HG03439 (cell line): ENCODE data around the gene GLIS2.
"Not testable (repeated sequence)": the region's sequence is repeated elsewhere in the genome, so short reads cannot be mapped to it uniquely, and the experiment has no call there.

Experiments used
- ATAC-seq: cut with Tn5 transposase; IDR thresholded peaks from one replicate; pipeline ENCODE4 v1.9.1; 2021; ENCODE audit warnings: mild to moderate bottlenecking, moderate library complexity; ENCODE audit not compliant: unreplicated experiment

GLIS2 gene

DNA sequence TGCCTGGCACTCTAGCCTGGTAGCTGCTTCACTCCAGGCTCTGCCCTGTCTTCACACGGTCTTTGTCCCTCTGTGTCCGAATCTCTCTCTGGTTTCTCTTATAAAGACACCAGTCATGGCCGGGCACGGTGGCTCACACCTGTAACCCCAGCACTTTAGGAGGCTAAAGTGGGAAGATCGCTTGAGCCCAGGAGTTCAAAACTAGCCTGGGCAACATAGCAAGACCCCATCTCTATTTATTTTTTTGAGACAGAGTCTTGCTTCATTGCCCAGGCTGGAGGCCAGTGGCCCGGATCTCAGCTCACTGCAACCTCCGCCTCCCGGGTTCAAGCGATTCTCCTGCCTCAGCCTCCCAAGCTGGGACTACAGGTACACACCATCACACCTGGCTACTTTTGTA lies 17.8 kb downstream of the GLIS2 start:
- not testable (repeated sequence) for ATAC-seq

- ATAC-seq, result no peak
Observed at GRCh38 chr16:4334724-4335495, 19.0 kb downstream of the GLIS2 start.

DNA sequence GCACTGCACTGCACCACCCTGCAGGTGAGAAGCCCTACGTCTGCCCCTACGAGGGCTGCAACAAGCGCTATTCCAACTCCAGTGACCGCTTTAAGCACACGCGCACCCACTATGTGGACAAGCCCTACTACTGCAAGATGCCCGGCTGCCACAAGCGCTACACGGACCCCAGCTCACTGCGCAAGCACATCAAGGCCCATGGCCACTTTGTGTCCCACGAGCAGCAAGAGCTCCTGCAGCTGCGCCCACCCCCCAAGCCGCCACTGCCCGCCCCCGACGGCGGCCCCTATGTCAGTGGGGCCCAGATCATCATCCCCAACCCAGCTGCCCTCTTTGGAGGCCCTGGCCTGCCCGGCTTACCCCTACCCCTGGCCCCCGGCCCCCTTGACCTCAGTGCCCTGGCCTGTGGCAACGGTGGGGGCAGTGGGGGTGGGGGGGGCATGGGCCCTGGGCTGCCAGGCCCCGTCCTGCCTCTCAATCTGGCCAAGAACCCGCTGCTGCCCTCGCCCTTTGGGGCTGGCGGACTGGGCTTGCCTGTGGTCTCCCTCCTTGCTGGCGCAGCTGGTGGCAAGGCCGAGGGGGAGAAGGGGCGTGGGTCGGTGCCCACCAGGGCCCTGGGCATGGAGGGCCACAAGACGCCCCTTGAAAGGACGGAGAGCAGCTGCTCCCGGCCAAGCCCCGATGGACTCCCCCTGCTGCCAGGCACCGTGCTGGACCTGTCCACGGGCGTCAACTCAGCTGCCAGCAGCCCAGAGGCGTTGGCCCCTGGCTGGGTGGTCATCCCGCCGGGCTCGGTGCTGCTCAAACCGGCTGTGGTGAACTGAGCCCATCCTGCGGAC lies 21.1 kb downstream of the GLIS2 start:
- ATAC-seq, result no peak

DNA sequence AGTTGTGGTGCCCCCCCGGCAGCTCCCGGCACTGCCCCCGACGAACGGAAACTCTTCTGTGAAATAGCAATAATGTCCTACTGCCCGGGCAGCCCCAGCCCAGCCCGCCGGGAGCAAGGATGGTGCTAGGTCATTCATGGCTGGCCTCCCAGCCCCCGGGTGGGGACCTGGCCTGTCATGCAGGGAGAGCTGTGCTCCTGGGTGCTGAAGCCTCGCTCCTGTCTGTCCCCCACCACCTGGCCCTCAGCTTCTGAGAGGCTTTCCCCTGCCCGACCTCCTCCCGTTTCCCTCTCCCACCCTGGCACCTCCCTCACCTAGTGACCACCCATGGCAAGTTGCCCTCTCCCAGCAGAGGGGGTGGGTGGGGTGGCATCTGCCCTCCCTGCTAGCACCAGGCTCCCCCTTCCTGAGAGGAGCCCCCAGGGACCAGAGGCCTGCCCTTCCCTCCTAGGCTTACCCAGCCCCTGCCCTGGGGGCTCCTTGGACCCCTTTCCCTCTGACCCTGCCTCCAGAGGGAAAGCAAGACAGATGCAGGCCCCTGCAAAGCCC lies 21.7 kb downstream of the GLIS2 start:
- no peak for ATAC-seq

GRCh38 chr16:4338125-4338582 lies 22.3 kb downstream of the GLIS2 start:
- ATAC-seq, result no peak

GRCh38 chr16:4338712-4339299 lies 22.9 kb downstream of the GLIS2 start:
- no peak for ATAC-seq

DNA sequence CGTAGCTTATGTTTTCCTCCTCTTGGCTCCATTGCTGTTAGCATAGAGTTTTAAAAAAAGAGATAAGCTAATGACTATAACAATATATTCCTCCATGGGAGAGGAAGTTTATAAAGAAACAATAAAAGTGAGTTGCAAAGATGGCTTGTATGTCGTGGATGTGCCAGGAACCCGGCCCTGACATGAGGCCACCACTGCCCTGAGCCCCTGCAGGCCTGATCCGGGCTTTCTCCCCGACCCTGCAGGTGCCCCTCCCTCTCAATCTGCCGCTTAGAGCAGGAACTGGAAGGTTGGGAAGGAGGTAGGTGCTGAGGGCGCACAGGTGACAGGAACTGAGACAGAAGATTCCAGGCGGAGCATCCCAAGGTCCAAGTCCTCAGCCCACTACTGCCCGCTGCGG lies 23.6 kb downstream of the GLIS2 start:
- ATAC-seq, result no peak

- ATAC-seq, result no peak
Observed at GRCh38 chr16:4339909-4340308, 24.0 kb downstream of the GLIS2 start.

DNA sequence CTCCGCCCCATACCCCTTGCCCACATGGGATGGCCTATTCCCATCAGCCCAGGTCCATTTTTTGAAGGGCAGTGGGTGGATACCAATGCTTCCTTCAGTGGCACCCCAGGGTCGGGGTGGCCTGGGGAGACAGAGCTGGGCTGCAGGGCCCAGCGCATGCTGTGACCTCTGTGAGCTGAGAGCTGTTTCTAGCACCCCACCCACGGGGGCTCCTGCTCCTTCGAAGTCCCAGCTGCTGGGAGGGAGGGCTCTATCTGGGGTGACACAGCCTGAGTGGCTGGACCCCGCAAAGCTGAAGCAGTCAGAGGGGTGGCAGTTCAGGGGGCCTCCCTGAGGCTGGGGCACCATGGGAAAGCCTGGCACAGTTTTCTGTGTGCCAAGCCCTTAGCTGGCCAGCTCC lies 24.6 kb downstream of the GLIS2 start:
- no peak for ATAC-seq

GRCh38 chr16:4341250-4341649 lies 25.4 kb downstream of the GLIS2 start:
- ATAC-seq, result no peak

- no peak for ATAC-seq
Observed at GRCh38 chr16:4342866-4343744, 27.2 kb downstream of the GLIS2 start.

DNA sequence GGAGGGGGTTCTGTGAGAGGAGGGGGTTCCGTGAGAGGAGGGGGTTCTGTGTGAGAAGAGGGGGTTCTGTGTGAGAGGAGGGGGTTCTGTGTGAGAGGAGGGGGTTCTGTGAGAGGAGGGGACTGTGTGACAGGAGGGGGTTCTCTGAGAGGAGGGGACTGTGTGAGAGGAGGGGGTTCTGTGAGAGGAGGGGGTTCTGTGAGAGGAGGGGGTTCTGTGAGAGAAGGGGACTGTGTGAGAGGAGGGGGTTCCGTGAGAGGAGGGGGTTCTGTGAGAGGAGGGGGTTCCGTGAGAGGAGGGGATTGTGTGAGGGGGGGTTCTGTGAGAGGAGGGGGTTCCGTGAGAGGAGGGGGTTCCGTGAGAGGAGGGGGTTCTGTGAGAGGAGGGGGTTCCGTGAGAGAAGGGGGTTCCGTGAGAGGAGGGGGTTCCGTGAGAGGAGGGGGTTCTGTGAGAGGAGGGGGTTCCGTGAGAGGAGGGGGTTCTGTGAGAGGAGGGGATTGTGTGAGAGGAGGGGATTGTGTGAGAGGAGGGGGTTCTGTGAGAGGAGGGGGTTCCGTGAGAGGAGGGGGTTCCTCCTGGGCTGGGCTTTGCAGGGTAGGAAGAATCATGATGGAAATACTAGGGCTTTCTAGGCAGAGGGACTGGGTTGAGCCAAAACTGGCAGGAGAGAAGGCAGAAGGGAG lies 28.6 kb downstream of the GLIS2 start:
- ATAC-seq, result not testable (repeated sequence)

GRCh38 chr16:4344983-4345835 lies 29.3 kb downstream of the GLIS2 start:
- ATAC-seq, result no peak

- no peak for ATAC-seq
Observed at GRCh38 chr16:4345836-4346781, 30.2 kb downstream of the GLIS2 start.

DNA sequence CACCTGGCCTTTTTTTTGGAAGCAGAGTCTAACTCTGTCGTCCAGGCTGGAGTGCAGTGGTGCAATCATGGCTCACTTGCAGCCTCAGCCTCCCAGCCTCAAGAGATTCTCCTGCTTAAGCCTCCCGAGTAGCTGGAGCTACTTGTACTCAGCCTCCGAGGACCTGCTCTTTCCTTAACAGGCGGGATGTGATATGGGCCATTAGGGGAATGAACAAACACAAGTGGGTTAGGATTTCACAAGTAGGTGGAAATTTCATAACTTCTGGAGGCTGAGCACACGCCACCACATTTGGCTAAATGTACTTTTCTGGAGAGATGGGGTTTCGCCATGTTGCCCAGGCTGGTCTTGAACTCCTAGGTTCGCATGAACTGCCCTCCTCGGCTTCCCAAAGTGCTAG lies 31.1 kb downstream of the GLIS2 start:
- no peak for ATAC-seq

- no peak for ATAC-seq
Observed at GRCh38 chr16:4347765-4348509, 32.1 kb downstream of the GLIS2 start.

GRCh38 chr16:4349332-4349731 lies 33.5 kb downstream of the GLIS2 start:
- no peak for ATAC-seq
